Glutamatergic neuron (in vitro differentiated cells): ENCODE results near the gene BRSK2. TPM values are rescaled to one million over a fixed set of nuclear protein-coding genes. Genes with fewer than 3 reads are reported as not detected.

Experiments used
- DNase-seq: peaks from one replicate; pipeline ENCODE4 v3.0.0; 2022
- H3K27ac Mint-ChIP-seq: one replicate; pipeline ENCODE4 v1.8.0; 2020; ENCODE audit warnings: mild to moderate bottlenecking, mixed read lengths, inconsistent platforms; ENCODE audit not compliant: unreplicated experiment
- H3K27me3 Mint-ChIP-seq: one replicate; pipeline ENCODE4 v1.8.0; 2020; ENCODE audit warnings: mild to moderate bottlenecking, moderate library complexity, mixed read lengths, inconsistent platforms; ENCODE audit not compliant: unreplicated experiment
- H3K36me3 Mint-ChIP-seq: one replicate; pipeline ENCODE4 v1.8.0; 2020; ENCODE audit warnings: mild to moderate bottlenecking, mixed read lengths, inconsistent platforms; ENCODE audit not compliant: unreplicated experiment
- H3K4me1 Mint-ChIP-seq: one replicate; pipeline ENCODE4 v1.8.0; 2020; ENCODE audit warnings: mild to moderate bottlenecking, low read depth, mixed read lengths, inconsistent platforms; ENCODE audit not compliant: unreplicated experiment
- H3K4me3 Mint-ChIP-seq: one replicate; pipeline ENCODE4 v1.8.0; 2020; ENCODE audit warnings: mild to moderate bottlenecking, mixed read lengths, inconsistent platforms; ENCODE audit not compliant: unreplicated experiment
- H3K9me3 Mint-ChIP-seq: one replicate; pipeline ENCODE4 v1.8.0; 2020; ENCODE audit warnings: mild to moderate bottlenecking, moderate library complexity, mixed read lengths, inconsistent platforms; ENCODE audit not compliant: unreplicated experiment
- CTCF ChIP-seq: fragments of 200-600 bp; sonication (generic); IDR thresholded peaks from one replicate; pipeline ENCODE4 v1.5.0; 2021; ENCODE audit not compliant: partially characterized antibody, unreplicated experiment
- total RNA-seq: library from RNA; stranded (reverse); fragmentation: NEBNext Ultra II Directional; extraction: Animal tissue kit (Norgen Biotek cat#: 25700); gene quantifications from one replicate; pipeline ENCODE4 v1.2.1, GENCODE V29; 2021; ENCODE audit not compliant: unreplicated experiment

The BRSK2 gene
- total RNA-seq, 1 donor from 2014 or later, result 207 TPM

- H3K4me1 Mint-ChIP-seq, result peaks cover 19% of the 10 kb centered on the region
- peaks cover 11% of the 10 kb centered on the region for H3K36me3 Mint-ChIP-seq
- no peak for DNase-seq
- H3K4me3 Mint-ChIP-seq, result peak overlapping the region; percentile 25
- H3K27me3 Mint-ChIP-seq, result peaks cover 14% of the 10 kb centered on the region
- peak overlapping the region; percentile 59 for H3K27ac Mint-ChIP-seq
- no peak for TF ChIP-seq CTCF
- H3K9me3 Mint-ChIP-seq, result peaks cover 11% of the 10 kb centered on the region
These were observed 112.6 kb downstream of the BRSK2 start for GRCh38 chr11:1502168-1502953.

- DNase-seq, result no peak
- Mint-ChIP-seq H3K4me1 (peaks cover 24% of the 10 kb centered on the region), H3K9me3 (peaks cover 11% of the 10 kb centered on the region), H3K27me3 (peaks cover 14% of the 10 kb centered on the region), H3K4me3 (no peak overlapping the region), H3K27ac (peak overlapping the region; percentile 59), H3K36me3 (peaks cover 11% of the 10 kb centered on the region)
- no peak for TF ChIP-seq CTCF
These were observed 113.4 kb downstream of the BRSK2 start for GRCh38 chr11:1502954-1503707.

- Mint-ChIP-seq H3K4me3 (no peak overlapping the region), H3K36me3 (peaks cover 5% of the 10 kb centered on the region), H3K9me3 (peaks cover 11% of the 10 kb centered on the region), H3K27me3 (peaks cover 14% of the 10 kb centered on the region), H3K27ac (no peak overlapping the region), H3K4me1 (peaks cover 25% of the 10 kb centered on the region)
- DNase-seq, result no peak
- TF ChIP-seq CTCF, result no peak
These were observed 114.0 kb downstream of the BRSK2 start for GRCh38 chr11:1503708-1504104.

GRCh38 chr11:1504138-1504537, 114.4 kb downstream of the BRSK2 start:
- no peak for DNase-seq
- TF ChIP-seq CTCF, result no peak
- peaks cover under 1% of the 10 kb centered on the region for H3K36me3 Mint-ChIP-seq
- peaks cover 26% of the 10 kb centered on the region for H3K4me1 Mint-ChIP-seq
- peak overlapping the region; percentile 25 for H3K4me3 Mint-ChIP-seq
- H3K27me3 Mint-ChIP-seq, result peaks cover 14% of the 10 kb centered on the region
- peaks cover 7% of the 10 kb centered on the region for H3K9me3 Mint-ChIP-seq
- H3K27ac Mint-ChIP-seq, result no peak overlapping the region
